WERI-Rb-1 (cell line): ENCODE data around the gene BRD9.
"Not testable (repeated sequence)": the region's sequence is repeated elsewhere in the genome, so short reads cannot be mapped to it uniquely, and the experiment has no call there.

Experiments used
- DNase-seq: peaks from one replicate; pipeline ENCODE4 v3.0.0-alpha.2; 2020
- H3K27ac ChIP-seq: fragments of 250-450 bp; sonication (Bioruptor Pico); 2 replicates; pipeline ENCODE4 v1.5.1; 2020; ENCODE audit warnings: mild to moderate bottlenecking, moderate library complexity
- H3K27me3 ChIP-seq: fragments of 250-450 bp; sonication (Bioruptor Pico); 2 replicates; pipeline ENCODE4 v1.5.1; 2021; ENCODE audit warnings: mild to moderate bottlenecking, low read depth, moderate library complexity; ENCODE audit not compliant: insufficient read depth, severe bottlenecking
- H3K36me3 ChIP-seq: fragments of 250-450 bp; sonication (Bioruptor Pico); 2 replicates; pipeline ENCODE4 v1.5.1; 2020; ENCODE audit warnings: mild to moderate bottlenecking, moderate library complexity
- H3K4me3 ChIP-seq: 2 replicates; pipeline ENCODE4 v1.5.1; 2011; ENCODE audit warnings: low read depth, mild to moderate bottlenecking, control low read depth, low read length
- H3K9me3 ChIP-seq: fragments of 250-450 bp; sonication (Bioruptor Pico); 2 replicates; pipeline ENCODE4 v1.5.1; 2021; ENCODE audit warnings: mild to moderate bottlenecking, moderate library complexity; ENCODE audit not compliant: severe bottlenecking
- CTCF ChIP-seq: IDR thresholded peaks from 2 replicates; pipeline ENCODE4 v1.5.1; 2011; ENCODE audit warnings: low read depth, mild to moderate bottlenecking, control low read depth, inconsistent platforms, low read length

BRD9 gene

DNA sequence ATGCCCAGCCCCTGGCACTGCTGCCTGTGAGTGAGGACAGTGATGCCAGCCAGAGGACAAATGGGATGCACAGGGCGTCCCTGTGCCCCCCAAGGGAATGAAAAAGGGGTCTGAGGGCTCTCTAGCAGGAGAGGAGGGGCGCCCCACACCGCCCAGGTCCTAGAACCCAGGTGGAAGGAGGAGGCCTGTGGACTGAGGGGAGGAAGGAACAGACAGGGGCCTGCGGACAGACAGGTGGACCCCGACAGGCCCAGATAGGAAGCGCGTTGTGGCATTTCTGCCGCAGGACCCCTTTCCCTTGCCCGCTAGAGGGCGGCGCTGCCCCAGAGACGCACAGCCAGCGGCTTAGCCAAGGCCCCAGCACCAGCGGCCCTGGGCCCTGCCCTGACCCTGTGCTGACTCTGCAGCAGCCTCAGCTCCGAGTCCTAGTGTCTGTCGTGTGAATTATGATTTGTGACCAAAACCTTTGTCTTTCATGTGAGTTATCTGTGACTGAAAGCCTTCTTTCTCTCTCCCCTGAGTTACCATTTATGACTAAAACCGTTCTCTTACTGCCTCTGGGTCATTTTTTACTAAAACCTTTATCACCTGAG, 30.8 kb upstream of the BRD9 start:
- Histone ChIP-seq H3K4me3 (no peak overlapping the region), H3K36me3 (no peaks in the 10 kb centered on the region; the same call in 1 of the 2 replicates), H3K9me3 (no peaks in the 10 kb centered on the region), H3K27ac (no peak overlapping the region), H3K27me3 (no peaks in the 10 kb centered on the region)
- peak; percentile 100 for TF ChIP-seq CTCF
- DNase-seq = peak; percentile 91

GRCh38 chr5:922436-923280, 30.1 kb upstream of the BRD9 start:
- Histone ChIP-seq H3K27me3 (no peaks in the 10 kb centered on the region), H3K4me3 (no peak overlapping the region), H3K27ac (no peak overlapping the region), H3K36me3 (no peaks in the 10 kb centered on the region; the same call in none of the 2 replicates), H3K9me3 (no peaks in the 10 kb centered on the region)
- no peak for DNase-seq
- no peak for TF ChIP-seq CTCF

- H3K27ac ChIP-seq = no peak overlapping the region
- no peak overlapping the region for H3K4me3 ChIP-seq
- peaks cover 3% of the 10 kb centered on the region for H3K36me3 ChIP-seq
- no peaks in the 10 kb centered on the region for H3K27me3 ChIP-seq
- no peak for TF ChIP-seq CTCF
- no peaks in the 10 kb centered on the region for H3K9me3 ChIP-seq
- DNase-seq = no peak
Measured at GRCh38 chr5:921456-922435, 29.1 kb upstream of the BRD9 start.

DNA sequence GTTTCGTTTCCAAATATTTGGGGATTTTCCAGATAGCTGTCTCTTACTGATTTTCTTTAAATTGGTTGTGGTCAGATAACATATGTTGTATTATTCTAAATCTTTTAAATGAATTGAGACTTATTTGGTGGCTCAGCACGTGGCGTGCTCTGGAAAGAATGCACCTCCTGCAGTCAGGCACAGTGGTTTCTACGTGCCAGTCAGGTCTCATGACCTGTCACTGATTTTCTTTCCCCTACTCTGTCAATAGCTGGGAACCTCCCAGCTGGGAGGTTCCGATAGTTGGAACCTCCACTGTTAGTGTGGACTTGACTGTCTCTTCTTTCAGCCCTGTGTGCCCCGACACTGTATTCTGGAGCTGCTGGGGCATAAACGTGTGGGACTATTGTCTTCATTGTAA, 27.7 kb upstream of the BRD9 start:
- H3K36me3 ChIP-seq = peaks cover 12% of the 10 kb centered on the region
- no peak for DNase-seq
- no peaks in the 10 kb centered on the region for H3K27me3 ChIP-seq
- TF ChIP-seq CTCF = no peak
- H3K27ac ChIP-seq = no peak overlapping the region
- no peak overlapping the region for H3K4me3 ChIP-seq
- no peaks in the 10 kb centered on the region for H3K9me3 ChIP-seq

GRCh38 chr5:919356-920000, 26.9 kb upstream of the BRD9 start:
- Histone ChIP-seq H3K9me3 (no peaks in the 10 kb centered on the region), H3K36me3 (peaks cover 14% of the 10 kb centered on the region), H3K4me3 (no peak overlapping the region), H3K27ac (no peak overlapping the region; the same call in 1 of the 2 replicates), H3K27me3 (no peaks in the 10 kb centered on the region)
- no peak for DNase-seq
- no peak for TF ChIP-seq CTCF

- not testable (repeated sequence) for H3K9me3 ChIP-seq, H3K27me3 ChIP-seq, H3K4me3 ChIP-seq, H3K27ac ChIP-seq
- peaks cover 20% of the 10 kb centered on the region for H3K36me3 ChIP-seq
- peak; percentile 3 for DNase-seq
Measured at GRCh38 chr5:918717-919116, 26.1 kb upstream of the BRD9 start.
